Measurements from ENCODE around the gene GLRX5.

Gene GLRX5

DNA sequence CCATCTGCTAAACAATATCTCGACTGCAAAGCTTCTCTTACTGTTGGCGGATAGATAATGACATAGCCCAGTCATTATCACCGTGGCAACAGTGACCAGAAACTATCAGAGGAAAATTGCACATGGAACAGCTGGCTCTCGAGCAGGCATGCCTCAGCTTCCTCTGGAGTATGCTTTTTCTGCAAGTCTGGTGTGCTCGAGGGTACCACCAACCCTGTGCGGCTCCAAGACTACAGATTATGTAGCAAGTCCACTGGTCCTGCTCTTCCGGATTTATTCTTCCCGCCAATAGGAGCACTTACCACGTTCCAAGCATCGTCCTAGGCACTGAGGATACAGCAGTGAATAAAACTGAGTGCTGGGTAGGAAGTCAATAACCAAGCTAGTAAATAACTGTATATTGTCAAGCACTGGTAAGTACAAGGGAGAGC lies 1.4 kb upstream of the GLRX5 start:
- no peak overlapping the region for H2AFZ ChIP-seq (ENCODE audit: low read depth)
- no peaks in the 10 kb centered on the region for H3K27me3 ChIP-seq (ENCODE audit: insufficient read depth, low read depth)
- peak overlapping the region; percentile 88 for H3K9ac ChIP-seq
- H4K20me1 ChIP-seq (ENCODE audit: insufficient read depth) = no peaks in the 10 kb centered on the region
- TF ChIP-seq, protein P1, sequence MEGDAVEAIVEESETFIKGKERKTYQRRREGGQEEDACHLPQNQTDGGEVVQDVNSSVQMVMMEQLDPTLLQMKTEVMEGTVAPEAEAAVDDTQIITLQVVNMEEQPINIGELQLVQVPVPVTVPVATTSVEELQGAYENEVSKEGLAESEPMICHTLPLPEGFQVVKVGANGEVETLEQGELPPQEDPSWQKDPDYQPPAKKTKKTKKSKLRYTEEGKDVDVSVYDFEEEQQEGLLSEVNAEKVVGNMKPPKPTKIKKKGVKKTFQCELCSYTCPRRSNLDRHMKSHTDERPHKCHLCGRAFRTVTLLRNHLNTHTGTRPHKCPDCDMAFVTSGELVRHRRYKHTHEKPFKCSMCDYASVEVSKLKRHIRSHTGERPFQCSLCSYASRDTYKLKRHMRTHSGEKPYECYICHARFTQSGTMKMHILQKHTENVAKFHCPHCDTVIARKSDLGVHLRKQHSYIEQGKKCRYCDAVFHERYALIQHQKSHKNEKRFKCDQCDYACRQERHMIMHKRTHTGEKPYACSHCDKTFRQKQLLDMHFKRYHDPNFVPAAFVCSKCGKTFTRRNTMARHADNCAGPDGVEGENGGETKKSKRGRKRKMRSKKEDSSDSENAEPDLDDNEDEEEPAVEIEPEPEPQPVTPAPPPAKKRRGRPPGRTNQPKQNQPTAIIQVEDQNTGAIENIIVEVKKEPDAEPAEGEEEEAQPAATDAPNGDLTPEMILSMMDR (conservative IDR thresholded peaks at IDR 0.05; ENCODE audit: low read depth, low read length) = no peak
- H3K36me3 ChIP-seq (ENCODE audit: insufficient read depth) = no peaks in the 10 kb centered on the region
- H3K4me1 ChIP-seq (ENCODE audit: low read depth, poor library complexity, severe bottlenecking) = peaks cover 26% of the 10 kb centered on the region
- peak overlapping the region; percentile 96 for H3K4me2 ChIP-seq
- peaks cover 68% of the 10 kb centered on the region for H3K79me2 ChIP-seq (ENCODE audit: insufficient read depth, low read depth)
- no peak overlapping the region for H3K4me3 ChIP-seq (IDR thresholded peaks at IDR 0.05; ENCODE audit: insufficient read depth, low read depth, low read length)
- peak overlapping the region; percentile 87 for H3K27ac ChIP-seq

DNA sequence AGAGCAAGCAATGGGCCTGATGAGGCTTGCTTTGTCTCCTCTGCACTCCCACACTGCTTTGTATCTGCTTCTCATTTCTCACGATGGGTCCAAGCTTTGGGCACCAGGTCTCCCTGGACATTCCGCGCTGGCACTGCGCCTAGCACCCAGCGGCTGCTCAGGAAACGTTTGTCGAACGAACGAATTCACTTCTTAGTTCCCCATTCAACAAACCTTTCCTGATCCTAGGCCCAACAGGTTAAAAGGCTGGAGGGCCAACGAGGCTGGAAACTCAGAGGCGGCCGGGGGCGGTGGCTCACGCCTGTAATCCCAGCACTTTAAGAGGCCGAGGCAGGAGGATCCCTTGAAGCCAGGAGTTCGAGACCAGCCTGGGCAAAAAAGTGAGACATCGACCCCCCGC lies 1.0 kb upstream of the GLRX5 start:
- H3K4me1 ChIP-seq (ENCODE audit: low read depth, poor library complexity, severe bottlenecking) = peaks cover 26% of the 10 kb centered on the region
- H4K20me1 ChIP-seq (ENCODE audit: insufficient read depth) = no peaks in the 10 kb centered on the region
- H3K36me3 ChIP-seq (ENCODE audit: insufficient read depth) = no peaks in the 10 kb centered on the region
- peak overlapping the region; percentile 87 for H3K27ac ChIP-seq
- TF ChIP-seq, protein P1 (conservative IDR thresholded peaks at IDR 0.05; ENCODE audit: low read depth, low read length) = no peak
- peak overlapping the region; percentile 88 for H3K9ac ChIP-seq
- peaks cover 73% of the 10 kb centered on the region for H3K79me2 ChIP-seq (ENCODE audit: insufficient read depth, low read depth)
- H2AFZ ChIP-seq (ENCODE audit: low read depth) = no peak overlapping the region
- H3K27me3 ChIP-seq (ENCODE audit: insufficient read depth, low read depth) = no peaks in the 10 kb centered on the region
- peak overlapping the region; percentile 96 for H3K4me2 ChIP-seq
- H3K4me3 ChIP-seq (IDR thresholded peaks at IDR 0.05; ENCODE audit: insufficient read depth, low read depth, low read length) = no peak overlapping the region

GRCh38 chr14:95535226-95536021 lies 574 bp downstream of the GLRX5 start:
- TF ChIP-seq, protein P1 (conservative IDR thresholded peaks at IDR 0.05; ENCODE audit: low read depth, low read length) = no peak
- H3K27ac ChIP-seq = peak overlapping the region; percentile 26; the same call in 1 of the 2 replicates
- peak overlapping the region; percentile 30; the same call in 1 of the 2 replicates for H2AFZ ChIP-seq (ENCODE audit: low read depth)
- peaks cover 86% of the 10 kb centered on the region for H3K79me2 ChIP-seq (ENCODE audit: insufficient read depth, low read depth)
- H4K20me1 ChIP-seq (ENCODE audit: insufficient read depth) = no peaks in the 10 kb centered on the region
- no peaks in the 10 kb centered on the region for H3K36me3 ChIP-seq (ENCODE audit: insufficient read depth)
- peaks cover 26% of the 10 kb centered on the region for H3K4me1 ChIP-seq (ENCODE audit: low read depth, poor library complexity, severe bottlenecking)
- no peaks in the 10 kb centered on the region for H3K27me3 ChIP-seq (ENCODE audit: insufficient read depth, low read depth)
- peak overlapping the region; percentile 66; the same call in 1 of the 2 replicates for H3K9ac ChIP-seq
- no peak overlapping the region for H3K4me3 ChIP-seq (IDR thresholded peaks at IDR 0.05; ENCODE audit: insufficient read depth, low read depth, low read length)
- H3K4me2 ChIP-seq = peak overlapping the region; percentile 76

- Histone ChIP-seq H3K79me2 (ENCODE audit: insufficient read depth, low read depth) (peaks cover 86% of the 10 kb centered on the region), H3K36me3 (ENCODE audit: insufficient read depth) (no peaks in the 10 kb centered on the region), H3K27me3 (ENCODE audit: insufficient read depth, low read depth) (no peaks in the 10 kb centered on the region), H3K9ac (peak overlapping the region; percentile 66; the same call in 1 of the 2 replicates), H2AFZ (ENCODE audit: low read depth) (peak overlapping the region; percentile 30; the same call in 1 of the 2 replicates), H3K4me3 (IDR thresholded peaks at IDR 0.05; ENCODE audit: insufficient read depth, low read depth, low read length) (no peak overlapping the region), H3K4me1 (ENCODE audit: low read depth, poor library complexity, severe bottlenecking) (peaks cover 26% of the 10 kb centered on the region), H4K20me1 (ENCODE audit: insufficient read depth) (no peaks in the 10 kb centered on the region), H3K27ac (no peak overlapping the region; the same call in 1 of the 2 replicates), H3K4me2 (peak overlapping the region; percentile 76)
- TF ChIP-seq, protein P1 (conservative IDR thresholded peaks at IDR 0.05; ENCODE audit: low read depth, low read length) = no peak
These were observed 1.3 kb downstream of the GLRX5 start for GRCh38 chr14:95536036-95536593.
